A549 (cell line): ENCODE measurements around the gene ST8SIA1. TPM values are rescaled to one million over a fixed set of nuclear protein-coding genes. Genes with fewer than 3 reads are reported as not detected.

Experiments
- ATAC-seq, 2 experiments: fragments of 200-7000 bp in 1 of 2; fragments of >200 bp in 1 of 2; cut with Nextera tagmentation in 1 of 2; cut with Tn5 transposase in 1 of 2; 3 replicates each; pipeline versions ENCODE4 v1.8.0 to v1.9.1; 2018 to 2020; ENCODE audit warnings: mild to moderate bottlenecking in 1 of 2, moderate library complexity in 1 of 2
- CTCF ChIA-PET: fragments of 300-600 bp; sonication (Branson Sonifier 250); formaldehyde crosslinking; extraction: SDS; loops from one replicate; lab custom pipeline; 2021; ENCODE audit warnings: antibody characterized with exemption, inconsistent platforms; lab: Yijun Ruan, JAX
- POLR2A ChIA-PET: fragments of 350-600 bp; formaldehyde crosslinking; extraction: SDS; loops from one replicate; lab custom pipeline; 2021; ENCODE audit warnings: antibody characterized with exemption, inconsistent platforms; lab: Yijun Ruan, JAX
- DNase-seq, 2 experiments: peaks; one replicate each; pipeline versions ENCODE4 v3.0.0 to v3.0.0-alpha.2; 2011 to 2016; ENCODE audit warnings: low read depth in 1 of 2, low spot score in 1 of 2
- FAIRE-seq: peaks from 2 replicates; lab custom pipeline; 2011; peaks lifted over from hg19 to GRCh38; lab: Jason Lieb, UNC
- H3K27ac ChIP-seq, 2 experiments: fragments of >200 bp; sonication (Bioruptor Twin); formaldehyde crosslinking; 3 replicates each; pipeline ENCODE4 v1.5.1; 2016 to 2017
- H3K4me1 ChIP-seq: fragments of >200 bp; sonication (Bioruptor Twin); formaldehyde crosslinking; 3 replicates; pipeline ENCODE4 v1.6.1; 2016
- H3K4me2 ChIP-seq: fragments of >200 bp; sonication (Bioruptor Twin); formaldehyde crosslinking; 3 replicates; pipeline ENCODE4 v1.6.1; 2016
- H3K4me3 ChIP-seq: fragments of >200 bp; sonication (Bioruptor Twin); formaldehyde crosslinking; 3 replicates; pipeline ENCODE4 v1.5.1; 2016
- H3K9me3 ChIP-seq: fragments of >200 bp; sonication (Bioruptor Twin); formaldehyde crosslinking; 3 replicates; pipeline ENCODE4 v1.6.1; 2016
- CEBPB ChIP-seq, 2 experiments: fragments of >200 bp in 1 of 2; sonication (Bioruptor Twin) in 1 of 2; formaldehyde crosslinking in 1 of 2; IDR thresholded peaks; 2 replicates each; pipeline ENCODE4 v1.6.1; 2012 to 2016
- EHF ChIP-seq: fragments of 250-450 bp; sonication (Bioruptor Pico); IDR thresholded peaks from 2 replicates; pipeline ENCODE4 v1.5.0; 2020; ENCODE audit warnings: mild to moderate bottlenecking
- FOSB ChIP-seq: fragments of 250-450 bp; sonication (Bioruptor Pico); IDR thresholded peaks from 2 replicates; pipeline ENCODE4 v1.5.0; 2020; ENCODE audit warnings: mild to moderate bottlenecking, moderate library complexity
- FOXS1 ChIP-seq: fragments of 250-450 bp; sonication (Bioruptor Pico); IDR thresholded peaks from 2 replicates; pipeline ENCODE4 v1.5.0; 2020; ENCODE audit warnings: mild to moderate bottlenecking, moderate library complexity
- HMGXB4 ChIP-seq: fragments of 250-450 bp; sonication (Bioruptor Pico); IDR thresholded peaks from 2 replicates; pipeline ENCODE4 v1.5.0; 2021; ENCODE audit warnings: mild to moderate bottlenecking, moderate library complexity, borderline replicate concordance
- HOXB5 ChIP-seq: fragments of 250-450 bp; sonication (Bioruptor Pico); IDR thresholded peaks from 2 replicates; pipeline ENCODE4 v1.5.0; 2020; ENCODE audit warnings: mild to moderate bottlenecking, moderate library complexity
- KDM1A ChIP-seq: fragments of 200-600 bp; sonication (generic); IDR thresholded peaks from 2 replicates; pipeline ENCODE4 v1.6.1; 2016; ENCODE audit warnings: low read depth, mild to moderate bottlenecking
- KDM5A ChIP-seq: fragments of 200-600 bp; sonication (generic); IDR thresholded peaks from 2 replicates; pipeline ENCODE4 v1.6.1; 2016; ENCODE audit warnings: antibody characterized with exemption, mild to moderate bottlenecking
- MAFK ChIP-seq: fragments of 450-650 bp; IDR thresholded peaks from 2 replicates; pipeline ENCODE4 v1.6.1; 2014; ENCODE audit not compliant: partially characterized antibody
- MAX ChIP-seq: IDR thresholded peaks from 2 replicates; pipeline ENCODE4 v1.6.1; 2012
- NR3C1 ChIP-seq: fragments of >200 bp; sonication (Bioruptor Twin); formaldehyde crosslinking; IDR thresholded peaks from 3 replicates; pipeline ENCODE4 v1.6.1; 2017
- PBX3 ChIP-seq: IDR thresholded peaks from 2 replicates; pipeline ENCODE4 v1.6.1; 2012
- POLR2A ChIP-seq: IDR thresholded peaks from 2 replicates; pipeline ENCODE4 v1.6.1; 2012; ENCODE audit warnings: mild to moderate bottlenecking, low read length
- RFX5 ChIP-seq: fragments of 450-650 bp; IDR thresholded peaks from 2 replicates; pipeline ENCODE4 v1.7.1; 2014; ENCODE audit warnings: antibody characterized with exemption, mild to moderate bottlenecking, moderate library complexity
- RNF2 ChIP-seq: fragments of 200-600 bp; sonication (generic); IDR thresholded peaks from 2 replicates; pipeline ENCODE4 v1.6.1; 2016; ENCODE audit warnings: low read depth, mild to moderate bottlenecking, antibody characterized with exemption, moderate library complexity, borderline replicate concordance
- SMC3 ChIP-seq: fragments of >200 bp; sonication (Bioruptor Twin); formaldehyde crosslinking; IDR thresholded peaks from 3 replicates; pipeline ENCODE4 v1.6.1; 2018; ENCODE audit warnings: inconsistent platforms
- TFCP2L1 ChIP-seq: fragments of 250-450 bp; sonication (Bioruptor Pico); IDR thresholded peaks from 2 replicates; pipeline ENCODE4 v1.5.0; 2021; ENCODE audit warnings: mild to moderate bottlenecking
- TP53 ChIP-seq: fragments of 250-450 bp; sonication (Bioruptor Pico); IDR thresholded peaks from 2 replicates; pipeline ENCODE4 v1.5.0; 2021; ENCODE audit warnings: mild to moderate bottlenecking, moderate library complexity
- ZSCAN20 ChIP-seq: fragments of 250-450 bp; sonication (Bioruptor Pico); IDR thresholded peaks from 2 replicates; pipeline ENCODE4 v1.8.0; 2022; ENCODE audit warnings: mild to moderate bottlenecking, moderate library complexity
- polyA plus RNA-seq, 4 experiments: library from polyadenylated mRNA; depleted of rRNA in 3 of 4; stranded (reverse); fragments of >200 nt; fragmentation: RNase III in 1 of 4; extraction: RNeasy Plus Mini Kit Qiagen cat#74134 plus additional on column Dnase treatment in 1 of 4; gene quantifications; 2 replicates in 3 of 4; 3 replicates in 1 of 4; pipeline ENCODE4 v1.2.3, GENCODE V29; 2011 to 2017
- TF ChIP-seq, protein P1 (sequence below): fragments of 200-600 bp; sonication (generic); IDR thresholded peaks from 2 replicates; pipeline ENCODE4 v1.6.1; 2016; ENCODE audit warnings: antibody characterized with exemption, mild to moderate bottlenecking, moderate library complexity
- TF ChIP-seq, protein P2 (sequence below): fragments of 150-350 bp; IDR thresholded peaks from 2 replicates; pipeline ENCODE4 v1.6.1; 2014; ENCODE audit warnings: low read depth, mild to moderate bottlenecking, low read length

ST8SIA1 gene
- polyA plus RNA-seq, 2 of the 4 experiments (the other 2 are of a cell fraction): 0.41 to 1.1 TPM

- no peak for TF ChIP-seq TFCP2L1
- TF ChIP-seq, protein P1, sequence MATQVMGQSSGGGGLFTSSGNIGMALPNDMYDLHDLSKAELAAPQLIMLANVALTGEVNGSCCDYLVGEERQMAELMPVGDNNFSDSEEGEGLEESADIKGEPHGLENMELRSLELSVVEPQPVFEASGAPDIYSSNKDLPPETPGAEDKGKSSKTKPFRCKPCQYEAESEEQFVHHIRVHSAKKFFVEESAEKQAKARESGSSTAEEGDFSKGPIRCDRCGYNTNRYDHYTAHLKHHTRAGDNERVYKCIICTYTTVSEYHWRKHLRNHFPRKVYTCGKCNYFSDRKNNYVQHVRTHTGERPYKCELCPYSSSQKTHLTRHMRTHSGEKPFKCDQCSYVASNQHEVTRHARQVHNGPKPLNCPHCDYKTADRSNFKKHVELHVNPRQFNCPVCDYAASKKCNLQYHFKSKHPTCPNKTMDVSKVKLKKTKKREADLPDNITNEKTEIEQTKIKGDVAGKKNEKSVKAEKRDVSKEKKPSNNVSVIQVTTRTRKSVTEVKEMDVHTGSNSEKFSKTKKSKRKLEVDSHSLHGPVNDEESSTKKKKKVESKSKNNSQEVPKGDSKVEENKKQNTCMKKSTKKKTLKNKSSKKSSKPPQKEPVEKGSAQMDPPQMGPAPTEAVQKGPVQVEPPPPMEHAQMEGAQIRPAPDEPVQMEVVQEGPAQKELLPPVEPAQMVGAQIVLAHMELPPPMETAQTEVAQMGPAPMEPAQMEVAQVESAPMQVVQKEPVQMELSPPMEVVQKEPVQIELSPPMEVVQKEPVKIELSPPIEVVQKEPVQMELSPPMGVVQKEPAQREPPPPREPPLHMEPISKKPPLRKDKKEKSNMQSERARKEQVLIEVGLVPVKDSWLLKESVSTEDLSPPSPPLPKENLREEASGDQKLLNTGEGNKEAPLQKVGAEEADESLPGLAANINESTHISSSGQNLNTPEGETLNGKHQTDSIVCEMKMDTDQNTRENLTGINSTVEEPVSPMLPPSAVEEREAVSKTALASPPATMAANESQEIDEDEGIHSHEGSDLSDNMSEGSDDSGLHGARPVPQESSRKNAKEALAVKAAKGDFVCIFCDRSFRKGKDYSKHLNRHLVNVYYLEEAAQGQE: no peak
- no peak for TF ChIP-seq ZSCAN20 (CRISPR knock-in tag)
- TF ChIP-seq HMGXB4: no peak
- TF ChIP-seq HOXB5 (CRISPR knock-in tag): no peak
- no peak for TF ChIP-seq EHF (CRISPR knock-in tag)
- TF ChIP-seq, protein P2, sequence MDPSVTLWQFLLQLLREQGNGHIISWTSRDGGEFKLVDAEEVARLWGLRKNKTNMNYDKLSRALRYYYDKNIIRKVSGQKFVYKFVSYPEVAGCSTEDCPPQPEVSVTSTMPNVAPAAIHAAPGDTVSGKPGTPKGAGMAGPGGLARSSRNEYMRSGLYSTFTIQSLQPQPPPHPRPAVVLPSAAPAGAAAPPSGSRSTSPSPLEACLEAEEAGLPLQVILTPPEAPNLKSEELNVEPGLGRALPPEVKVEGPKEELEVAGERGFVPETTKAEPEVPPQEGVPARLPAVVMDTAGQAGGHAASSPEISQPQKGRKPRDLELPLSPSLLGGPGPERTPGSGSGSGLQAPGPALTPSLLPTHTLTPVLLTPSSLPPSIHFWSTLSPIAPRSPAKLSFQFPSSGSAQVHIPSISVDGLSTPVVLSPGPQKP: no peak
Measured at GRCh38 chr12:22172501-22172900, 162.0 kb downstream of the ST8SIA1 start (continued).

GRCh38 chr12:22169376-22169775 is 165.1 kb downstream of the ST8SIA1 start:
- Histone ChIP-seq H3K4me3 (no peak overlapping the region), H3K4me1 (no peaks in the 10 kb centered on the region), H3K4me2 (no peak overlapping the region), H3K9me3 (no peaks in the 10 kb centered on the region), H3K27ac (no peak overlapping the region)
- POLR2A ChIA-PET: no interaction called here
- CTCF ChIA-PET: interaction anchor here (0.6 kb wide), 1 partner anchor 22 kb away, joined by 3 read pairs; no protein-coding TSS in a partner anchor
- DNase-seq (no peak), FAIRE-seq (no peak), ATAC-seq (no peak)
- TF ChIP-seq MAFK (no peak), EHF (CRISPR knock-in tag) (no peak), POLR2A (no peak), NR3C1 (no peak), MAX (no peak), FOXS1 (CRISPR knock-in tag) (no peak), PBX3 (no peak), TP53 (no peak), CEBPB (IDR thresholded peaks at IDR 0.05) (no peak), SMC3 (no peak), KDM5A (no peak), FOSB (no peak), RFX5 (no peak), RNF2 (no peak), TFCP2L1 (no peak), KDM1A (no peak)
- TF ChIP-seq, all 56 proteins: peak for 0
